Measurements from ENCODE around the gene GMDS. TPM values are rescaled to one million over a fixed set of nuclear protein-coding genes. Genes with fewer than 3 reads are reported as not detected.

GMDS gene
- total RNA-seq, 4 donors from 2014 or later = 8.7 to 23.1 (median 18.4) TPM

GRCh38 chr6:2135401-2135800 is 110.0 kb downstream of the GMDS start:
- TF ChIP-seq CTCF (IDR thresholded peaks at IDR 0.05) (no peak), POLR2A (IDR thresholded peaks at IDR 0.05) (no peak)
- intact Hi-C loops (cut with DNase I; ENCODE audit: low total_unique reads) = no loop called here
- H3K4me3 ChIP-seq (ENCODE audit: low read depth, poor library complexity, severe bottlenecking) = no peak overlapping the region
- 96 to 100% methylated on average over 2 of the region's 2 CpGs for WGBS, 2 donors
- no peak for DNase-seq (ENCODE audit: low spot score in 2 of 2)

- TF ChIP-seq CTCF (IDR thresholded peaks at IDR 0.05) = no peak
- H3K4me3 ChIP-seq (ENCODE audit: low read depth, poor library complexity, severe bottlenecking) = no peak overlapping the region
- intact Hi-C loops (cut with DNase I; ENCODE audit: low total_unique reads) = no loop called here
- no peak for DNase-seq (ENCODE audit: low spot score in 2 of 2)
These were observed 110.9 kb downstream of the GMDS start for GRCh38 chr6:2134554-2134953.

GRCh38 chr6:2133716-2134310 is 111.6 kb downstream of the GMDS start:
- TF ChIP-seq CTCF (IDR thresholded peaks at IDR 0.05) (no peak), POLR2A (IDR thresholded peaks at IDR 0.05) (no peak)
- no peak overlapping the region for H3K4me3 ChIP-seq (ENCODE audit: low read depth, poor library complexity, severe bottlenecking)
- DNase-seq (ENCODE audit: low spot score in 2 of 2) = no peak
- intact Hi-C loops (cut with DNase I; ENCODE audit: low total_unique reads) = no loop called here
- WGBS, 2 donors = 61 to 78% methylated on average over 7 of the region's 7 CpGs

GRCh38 chr6:2132916-2133315 is 112.5 kb downstream of the GMDS start:
- no peak for DNase-seq (ENCODE audit: low spot score in 2 of 2)
- no peak overlapping the region for H3K4me3 ChIP-seq (ENCODE audit: low read depth, poor library complexity, severe bottlenecking)
- intact Hi-C loops (cut with DNase I; ENCODE audit: low total_unique reads) = no loop called here
- WGBS, 2 donors = 61 to 79% methylated on average over 1 of the region's 1 CpG
- TF ChIP-seq CTCF (IDR thresholded peaks at IDR 0.05) = no peak
- TF ChIP-seq POLR2A (IDR thresholded peaks at IDR 0.05) = no peak

GRCh38 chr6:2132416-2132815 is 113.0 kb downstream of the GMDS start:
- 43 to 47% methylated on average over 2 of the region's 2 CpGs for WGBS, 2 donors
- no peak for DNase-seq (ENCODE audit: low spot score in 2 of 2)
- intact Hi-C loops (cut with DNase I; ENCODE audit: low total_unique reads) = no loop called here
- TF ChIP-seq POLR2A (IDR thresholded peaks at IDR 0.05) = no peak
- no peak for TF ChIP-seq CTCF (IDR thresholded peaks at IDR 0.05)
- H3K4me3 ChIP-seq (ENCODE audit: low read depth, poor library complexity, severe bottlenecking) = no peak overlapping the region

GRCh38 chr6:2129182-2129621 is 116.2 kb downstream of the GMDS start:
- intact Hi-C loops (cut with DNase I; ENCODE audit: low total_unique reads) = no loop called here
- WGBS, 2 donors = 75% methylated on average over 7 of the region's 7 CpGs
- no peak for TF ChIP-seq POLR2A (IDR thresholded peaks at IDR 0.05)
- no peak for TF ChIP-seq CTCF (IDR thresholded peaks at IDR 0.05)
- DNase-seq (ENCODE audit: low spot score in 2 of 2) = no peak
- no peak overlapping the region for H3K4me3 ChIP-seq (ENCODE audit: low read depth, poor library complexity, severe bottlenecking)
